ENCODE measurements around the gene PADI1.

PADI1 gene

GRCh38 chr1:17195731-17196130, 9.2 kb upstream of the PADI1 start:
- H3K9me3 ChIP-seq (ENCODE audit: control insufficient read depth, low read length): no peaks in the 10 kb centered on the region
- TF ChIP-seq CTCF (IDR thresholded peaks at IDR 0.05): no peak

GRCh38 chr1:17196496-17197185, 8.3 kb upstream of the PADI1 start:
- H3K79me2 ChIP-seq: no peaks in the 10 kb centered on the region
- H3K27me3 ChIP-seq (ENCODE audit: control insufficient read depth, insufficient read depth, low read length): no peaks in the 10 kb centered on the region

More at GRCh38 chr1:17195731-17196130, 9.2 kb upstream of the PADI1 start:
- no peak overlapping the region for H2AFZ ChIP-seq
- no peak overlapping the region for H3K9ac ChIP-seq
- no peak overlapping the region for H3K4me2 ChIP-seq (ENCODE audit: low read length)
- no peaks in the 10 kb centered on the region for H3K79me2 ChIP-seq
- no peak overlapping the region for H3K27ac ChIP-seq
- H3K4me3 ChIP-seq (ENCODE audit: low read depth, low read length): no peak overlapping the region
- no peaks in the 10 kb centered on the region for H3K4me1 ChIP-seq
- H3K36me3 ChIP-seq (ENCODE audit: control insufficient read depth, insufficient read depth, low read length): no peaks in the 10 kb centered on the region
- no peaks in the 10 kb centered on the region for H3K27me3 ChIP-seq (ENCODE audit: control insufficient read depth, insufficient read depth, low read length)

GRCh38 chr1:17197696-17198095, 7.2 kb upstream of the PADI1 start:
- Histone ChIP-seq H3K9me3 (ENCODE audit: control insufficient read depth, low read length) (no peaks in the 10 kb centered on the region), H3K4me3 (ENCODE audit: low read depth, low read length) (no peak overlapping the region), H3K79me2 (no peaks in the 10 kb centered on the region), H3K4me1 (no peaks in the 10 kb centered on the region), H3K9ac (no peak overlapping the region), H2AFZ (no peak overlapping the region), H3K36me3 (ENCODE audit: control insufficient read depth, insufficient read depth, low read length) (no peaks in the 10 kb centered on the region), H3K27me3 (ENCODE audit: control insufficient read depth, insufficient read depth, low read length) (no peaks in the 10 kb centered on the region), H3K4me2 (ENCODE audit: low read length) (no peak overlapping the region), H3K27ac (no peak overlapping the region)
- no peak for TF ChIP-seq CTCF (IDR thresholded peaks at IDR 0.05)

More at GRCh38 chr1:17196496-17197185, 8.3 kb upstream of the PADI1 start:
- Histone ChIP-seq H3K9me3 (ENCODE audit: control insufficient read depth, low read length) (no peaks in the 10 kb centered on the region), H3K27ac (no peak overlapping the region), H3K36me3 (ENCODE audit: control insufficient read depth, insufficient read depth, low read length) (no peaks in the 10 kb centered on the region), H3K4me2 (ENCODE audit: low read length) (no peak overlapping the region), H3K4me3 (ENCODE audit: low read depth, low read length) (no peak overlapping the region), H3K9ac (no peak overlapping the region), H2AFZ (no peak overlapping the region), H3K4me1 (no peaks in the 10 kb centered on the region)
- TF ChIP-seq CTCF (IDR thresholded peaks at IDR 0.05): no peak

DNA sequence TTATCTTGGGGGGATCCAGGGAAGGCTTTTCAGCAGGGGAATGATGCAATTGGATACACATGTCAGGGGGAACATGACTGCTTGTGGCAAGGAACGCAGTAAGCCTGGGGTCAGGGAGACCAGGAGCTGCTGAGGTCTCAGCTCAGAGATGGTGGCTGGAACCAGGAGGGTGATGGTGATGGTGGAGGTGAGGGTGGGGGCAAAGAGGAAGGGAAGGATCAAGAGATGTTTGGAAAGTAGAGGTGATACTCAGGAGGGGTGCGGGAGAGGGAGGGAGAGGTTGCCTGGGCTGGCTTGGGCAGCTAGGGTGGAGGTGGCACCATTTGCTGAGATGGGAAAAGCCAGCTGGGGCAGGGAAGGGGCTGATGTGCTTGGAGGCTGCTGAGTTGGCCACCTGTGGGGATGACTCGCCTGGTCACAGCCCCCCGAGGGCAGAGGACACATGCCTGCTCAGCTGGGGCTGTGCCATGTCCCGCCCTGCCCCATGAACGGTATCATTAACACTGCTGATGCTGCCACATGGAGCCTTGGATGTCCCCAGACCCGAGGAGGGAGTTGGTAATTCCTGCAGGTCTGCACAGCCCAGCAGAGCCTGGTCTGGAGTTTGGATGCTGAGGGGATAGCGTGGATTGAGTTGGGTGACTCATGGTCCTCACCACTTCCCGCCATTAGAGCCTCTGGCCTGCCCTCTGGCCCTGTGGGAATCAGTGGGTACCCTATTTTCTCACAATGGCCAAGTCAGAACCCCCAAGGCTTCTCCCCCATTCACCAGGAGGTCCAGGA, 6.3 kb upstream of the PADI1 start:
- Histone ChIP-seq H3K4me2 (ENCODE audit: low read length) (no peak overlapping the region), H3K27me3 (ENCODE audit: control insufficient read depth, insufficient read depth, low read length) (no peaks in the 10 kb centered on the region), H3K4me1 (no peaks in the 10 kb centered on the region), H3K9me3 (ENCODE audit: control insufficient read depth, low read length) (no peaks in the 10 kb centered on the region), H3K4me3 (ENCODE audit: low read depth, low read length) (no peak overlapping the region), H3K9ac (no peak overlapping the region), H3K27ac (no peak overlapping the region), H3K36me3 (ENCODE audit: control insufficient read depth, insufficient read depth, low read length) (no peaks in the 10 kb centered on the region), H2AFZ (no peak overlapping the region), H3K79me2 (no peaks in the 10 kb centered on the region)
- no peak for TF ChIP-seq CTCF (IDR thresholded peaks at IDR 0.05)
